Measurements from ENCODE around the gene NME2.

DNA sequence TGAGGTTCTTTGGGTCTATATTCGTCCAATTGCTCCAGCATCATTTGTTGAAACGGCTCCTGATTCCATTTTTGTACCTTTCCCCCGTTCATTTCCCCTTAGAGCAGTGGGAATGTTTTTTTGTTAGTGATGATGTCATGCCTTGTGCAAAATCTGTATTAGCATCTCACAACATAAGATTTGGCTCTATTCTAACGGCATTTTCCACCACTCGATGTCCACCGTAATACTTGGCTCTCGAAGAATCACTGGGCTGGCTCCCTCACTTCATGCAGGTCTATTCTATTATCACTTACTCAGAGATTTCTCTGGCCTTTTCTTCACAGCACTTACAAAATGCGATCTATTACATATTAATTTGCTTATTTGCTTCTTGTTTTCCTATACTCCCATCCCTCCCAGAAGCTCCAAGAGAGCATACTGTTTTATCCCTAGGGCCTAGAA is 13.4 kb upstream of the NME2 start:
- no peak for TF ChIP-seq GATA3 (IDR thresholded peaks at IDR 0.05; ENCODE audit: low read depth, low read length)
- TF ChIP-seq GATA2 (IDR thresholded peaks at IDR 0.05; ENCODE audit: low read depth, low read length), result no peak

All from SH-SY5Y (cell line).